ENCODE results near the gene NCOA4. TPM values are rescaled to one million over a fixed set of nuclear protein-coding genes. Genes with fewer than 3 reads are reported as not detected.

The NCOA4 gene
- total RNA-seq = 89.0 to 122 TPM (median 90.2 TPM) in 3 replicates
- long read RNA-seq, transcript NCOA4-204 (10 exons, 3,549 nt) = major isoform, 168 of 189 reads
- long read RNA-seq, partial matches to known transcripts = 4 of 189 reads
- long read RNA-seq, other reads (novel, unspliced or antisense) = 17 of 189 reads

DNA sequence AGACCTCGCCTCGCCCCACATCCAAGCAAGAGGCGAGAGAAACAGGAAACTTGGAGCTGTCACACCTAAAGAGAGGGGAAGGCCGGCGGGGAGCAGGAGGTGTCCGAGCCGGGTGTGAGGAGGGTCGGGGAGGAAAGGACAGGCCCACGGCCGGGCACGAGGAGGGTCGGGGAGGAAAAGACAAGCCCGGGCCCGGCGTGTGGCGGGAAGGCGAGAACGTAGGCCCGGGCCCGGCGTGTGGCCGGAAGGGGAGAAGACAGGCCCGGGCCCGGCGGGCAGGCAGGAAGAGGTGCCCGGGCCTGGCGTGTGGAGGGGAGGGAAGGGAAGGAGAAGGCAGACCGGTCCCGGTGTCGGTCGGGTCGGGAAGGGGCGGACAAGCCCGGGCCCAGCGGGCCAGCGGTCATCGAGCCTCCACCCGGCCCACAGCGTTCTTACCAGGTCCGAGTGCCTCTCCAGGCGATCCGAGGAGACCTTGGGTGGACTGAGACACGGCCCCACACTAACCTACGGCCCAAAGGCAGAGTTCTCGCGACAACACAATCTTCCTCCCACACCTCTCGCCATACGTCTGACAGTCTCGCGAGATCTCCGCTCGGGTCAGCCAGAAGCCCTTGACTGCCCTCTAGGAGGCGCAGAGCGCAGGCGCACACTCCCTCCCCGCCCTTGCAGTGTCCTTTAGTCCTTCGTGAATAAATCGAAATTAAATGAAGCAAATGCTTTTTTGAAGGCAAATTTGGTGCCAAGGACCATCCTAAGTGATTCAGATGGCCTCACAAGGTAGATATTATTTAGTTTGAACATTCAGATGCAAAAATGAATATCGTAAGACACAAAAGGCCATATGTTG lies at the start of gene NCOA4:
Gene NCOA4, minus strand, starts transcription at position 533 of the 847 bp plus-strand sequence. CDS start 13,943 bp downstream, outside the sequence.
- TF ChIP-seq, protein P1, sequence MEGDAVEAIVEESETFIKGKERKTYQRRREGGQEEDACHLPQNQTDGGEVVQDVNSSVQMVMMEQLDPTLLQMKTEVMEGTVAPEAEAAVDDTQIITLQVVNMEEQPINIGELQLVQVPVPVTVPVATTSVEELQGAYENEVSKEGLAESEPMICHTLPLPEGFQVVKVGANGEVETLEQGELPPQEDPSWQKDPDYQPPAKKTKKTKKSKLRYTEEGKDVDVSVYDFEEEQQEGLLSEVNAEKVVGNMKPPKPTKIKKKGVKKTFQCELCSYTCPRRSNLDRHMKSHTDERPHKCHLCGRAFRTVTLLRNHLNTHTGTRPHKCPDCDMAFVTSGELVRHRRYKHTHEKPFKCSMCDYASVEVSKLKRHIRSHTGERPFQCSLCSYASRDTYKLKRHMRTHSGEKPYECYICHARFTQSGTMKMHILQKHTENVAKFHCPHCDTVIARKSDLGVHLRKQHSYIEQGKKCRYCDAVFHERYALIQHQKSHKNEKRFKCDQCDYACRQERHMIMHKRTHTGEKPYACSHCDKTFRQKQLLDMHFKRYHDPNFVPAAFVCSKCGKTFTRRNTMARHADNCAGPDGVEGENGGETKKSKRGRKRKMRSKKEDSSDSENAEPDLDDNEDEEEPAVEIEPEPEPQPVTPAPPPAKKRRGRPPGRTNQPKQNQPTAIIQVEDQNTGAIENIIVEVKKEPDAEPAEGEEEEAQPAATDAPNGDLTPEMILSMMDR (IDR thresholded peaks at IDR 0.05) = peak; percentile 77
- no peaks in the 10 kb centered on the region for H3K27me3 Mint-ChIP-seq (ENCODE audit: low read depth)
- peaks cover 51% of the 10 kb centered on the region for H3K4me1 Mint-ChIP-seq (ENCODE audit: low read depth)
- DNase-seq (ENCODE audit: low spot score) = peak; percentile 99
- H3K4me3 Mint-ChIP-seq (ENCODE audit: unreplicated experiment) = peak within 1 kb of the TSS; percentile 90
- peak within 1 kb of the TSS; percentile 97 for H3K27ac Mint-ChIP-seq (ENCODE audit: unreplicated experiment)
- peaks cover 2% of the 10 kb centered on the region for H3K36me3 Mint-ChIP-seq (ENCODE audit: low read depth)
- peaks cover 3% of the 10 kb centered on the region for H3K9me3 Mint-ChIP-seq (ENCODE audit: low read depth)

DNA sequence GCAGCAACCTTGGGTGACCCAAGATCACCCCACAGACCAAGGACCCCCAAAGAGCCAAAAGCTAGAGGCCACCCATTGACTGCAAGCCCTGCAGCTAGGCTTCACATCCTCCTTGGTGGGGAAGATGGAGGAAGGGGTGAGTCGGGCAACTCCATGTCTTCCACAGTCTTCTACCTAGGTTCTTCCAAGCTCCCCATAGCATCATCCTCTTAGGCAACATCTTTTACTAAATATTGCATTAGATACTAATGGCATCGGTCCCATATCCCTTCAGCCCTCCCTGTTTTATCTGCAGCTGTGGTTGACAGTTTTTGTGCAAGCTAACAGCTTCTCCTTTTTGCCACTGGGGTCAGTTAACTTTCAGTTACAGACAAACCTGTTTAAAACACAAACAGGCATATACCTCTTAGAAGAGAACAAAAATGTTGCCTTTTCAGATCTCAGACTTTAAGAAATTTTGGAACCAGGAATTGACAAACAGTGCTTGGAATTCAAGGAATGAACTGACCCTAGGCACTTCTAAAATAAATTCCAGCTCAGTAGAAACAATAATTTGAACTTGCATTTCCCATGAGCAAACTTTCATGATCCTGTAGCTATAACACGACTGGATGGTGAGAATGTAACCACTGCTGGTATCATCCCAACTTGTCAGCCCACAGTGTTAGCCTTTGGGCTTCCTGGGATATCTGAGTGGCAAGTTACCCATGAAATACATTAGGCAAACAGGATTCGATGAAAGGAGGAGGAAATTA lies 49.6 kb upstream of the NCOA4 start:
- H3K9me3 Mint-ChIP-seq (ENCODE audit: low read depth) = peaks cover 3% of the 10 kb centered on the region
- DNase-seq (ENCODE audit: low spot score) = no peak
- TF ChIP-seq, protein P1 (IDR thresholded peaks at IDR 0.05) = no peak
- H3K4me3 Mint-ChIP-seq (ENCODE audit: unreplicated experiment) = no peak overlapping the region
- no peaks in the 10 kb centered on the region for H3K27me3 Mint-ChIP-seq (ENCODE audit: low read depth)
- H3K36me3 Mint-ChIP-seq (ENCODE audit: low read depth) = no peaks in the 10 kb centered on the region
- peaks cover 9% of the 10 kb centered on the region for H3K4me1 Mint-ChIP-seq (ENCODE audit: low read depth)
- H3K27ac Mint-ChIP-seq (ENCODE audit: unreplicated experiment) = peak overlapping the region; percentile 1

DNA sequence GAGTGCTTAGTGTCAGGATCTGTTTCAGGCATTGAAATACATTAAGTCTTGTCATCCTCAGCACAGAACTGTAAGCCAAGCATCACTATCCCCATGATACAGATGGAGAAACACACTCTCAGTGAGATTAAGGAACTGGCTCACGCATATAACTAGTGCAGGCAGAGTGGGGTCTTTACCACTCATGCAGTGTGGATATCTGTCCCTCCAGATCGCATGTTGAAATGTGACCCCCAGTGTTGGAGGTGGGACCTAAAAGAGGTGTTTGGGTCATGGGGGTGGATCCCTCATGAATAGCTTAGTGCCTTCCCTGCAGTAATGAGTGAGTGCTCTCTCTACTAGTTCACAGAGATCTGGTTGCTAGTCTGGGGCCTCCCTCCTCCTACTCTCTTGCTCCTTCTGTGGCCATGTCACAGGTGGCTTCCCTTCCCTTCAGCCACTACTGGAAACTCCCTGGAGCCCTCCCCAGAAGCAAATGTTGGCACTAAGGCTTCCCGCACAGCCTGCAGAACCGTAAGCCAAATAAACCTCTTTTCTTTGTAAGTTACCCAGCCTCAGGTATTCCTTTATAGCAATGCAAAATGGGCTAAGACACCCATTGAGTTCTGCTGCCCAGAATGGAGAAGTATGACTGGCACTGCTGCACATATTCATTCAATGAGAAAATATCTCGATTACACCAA lies 47.4 kb upstream of the NCOA4 start:
- TF ChIP-seq, protein P1 (IDR thresholded peaks at IDR 0.05) = no peak
- H3K36me3 Mint-ChIP-seq (ENCODE audit: low read depth) = no peaks in the 10 kb centered on the region
- no peaks in the 10 kb centered on the region for H3K27me3 Mint-ChIP-seq (ENCODE audit: low read depth)
- no peak for DNase-seq (ENCODE audit: low spot score)
- peaks cover 3% of the 10 kb centered on the region for H3K9me3 Mint-ChIP-seq (ENCODE audit: low read depth)
- no peak overlapping the region for H3K27ac Mint-ChIP-seq (ENCODE audit: unreplicated experiment)
- peaks cover 9% of the 10 kb centered on the region for H3K4me1 Mint-ChIP-seq (ENCODE audit: low read depth)
- H3K4me3 Mint-ChIP-seq (ENCODE audit: unreplicated experiment) = no peak overlapping the region

DNA sequence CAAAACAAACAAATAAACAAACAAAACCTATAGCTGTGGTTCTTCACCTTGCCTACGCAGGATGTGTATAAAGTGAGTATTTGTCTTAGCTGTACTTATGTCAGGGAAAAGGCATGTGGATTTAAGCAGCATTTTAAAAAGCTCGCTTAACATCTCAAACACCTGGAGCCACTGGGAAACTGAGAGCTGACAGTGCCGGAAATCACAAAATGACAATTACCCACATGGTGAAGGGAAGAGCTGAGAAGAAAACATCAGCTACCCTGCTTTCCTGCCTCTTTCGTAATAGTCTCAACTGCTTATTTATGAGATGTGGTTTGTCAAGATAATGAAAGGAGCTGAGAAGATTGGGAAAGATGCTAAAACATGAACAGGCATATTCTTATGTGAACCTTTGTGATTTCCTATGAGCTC lies 46.7 kb upstream of the NCOA4 start:
- no peak overlapping the region for H3K27ac Mint-ChIP-seq (ENCODE audit: unreplicated experiment)
- no peak for DNase-seq (ENCODE audit: low spot score)

More for the DNA sequence above, 46.7 kb upstream of the NCOA4 start:
- H3K4me3 Mint-ChIP-seq (ENCODE audit: unreplicated experiment) = no peak overlapping the region
- H3K27me3 Mint-ChIP-seq (ENCODE audit: low read depth) = no peaks in the 10 kb centered on the region
- TF ChIP-seq, protein P1 (IDR thresholded peaks at IDR 0.05) = no peak
- no peaks in the 10 kb centered on the region for H3K9me3 Mint-ChIP-seq (ENCODE audit: low read depth)
- H3K36me3 Mint-ChIP-seq (ENCODE audit: low read depth) = peaks cover 2% of the 10 kb centered on the region
- peaks cover 9% of the 10 kb centered on the region for H3K4me1 Mint-ChIP-seq (ENCODE audit: low read depth)

Measured in chondrocyte (in vitro differentiated cells).